Hepatocyte (in vitro differentiated cells): Measurements from ENCODE around the gene SCN1A. TPM values are rescaled to one million over a fixed set of nuclear protein-coding genes. Genes with fewer than 3 reads are reported as not detected.

Experiments
- DNase-seq: peaks from one replicate; pipeline ENCODE4 v3.0.0-alpha.2; 2016; ENCODE audit warnings: low spot score
- H2AFZ ChIP-seq: fragments of 200-600 bp; sonication (generic); 2 replicates; pipeline ENCODE4 v1.6.0; 2016; ENCODE audit warnings: antibody characterized with exemption, mild to moderate bottlenecking
- H3K27ac ChIP-seq: fragments of 200-600 bp; sonication (generic); 2 replicates; pipeline ENCODE4 v1.5.1; 2016; ENCODE audit warnings: mild to moderate bottlenecking
- H3K27me3 ChIP-seq: fragments of 200-600 bp; sonication (generic); 2 replicates; pipeline ENCODE4 v1.6.1; 2016
- H3K36me3 ChIP-seq: fragments of 200-600 bp; sonication (generic); replicated peaks from 2 replicates; pipeline ENCODE4 v1.5.1; 2016; ENCODE audit warnings: low read depth; ENCODE audit not compliant: insufficient read depth
- H3K4me1 ChIP-seq: fragments of 200-600 bp; sonication (generic); 2 replicates; pipeline ENCODE4 v1.5.1; 2016; ENCODE audit warnings: mild to moderate bottlenecking, moderate library complexity; ENCODE audit not compliant: insufficient read depth
- H3K4me2 ChIP-seq: fragments of 200-600 bp; sonication (generic); 2 replicates; pipeline ENCODE4 v1.6.0; 2016
- H3K4me3 ChIP-seq: fragments of 200-600 bp; sonication (generic); 2 replicates; pipeline ENCODE4 v1.5.1; 2016; ENCODE audit warnings: mild to moderate bottlenecking
- H3K79me2 ChIP-seq: fragments of 200-600 bp; sonication (generic); 2 replicates; pipeline ENCODE4 v1.6.0; 2017; ENCODE audit warnings: mild to moderate bottlenecking
- H3K9me2 ChIP-seq: fragments of 200-600 bp; sonication (generic); replicated peaks from 2 replicates; pipeline ENCODE4 v1.6.0; 2017; ENCODE audit warnings: mild to moderate bottlenecking; ENCODE audit not compliant: insufficient read depth
- H3K9me3 ChIP-seq: fragments of 200-600 bp; sonication (generic); 2 replicates; pipeline ENCODE4 v1.5.1; 2016; ENCODE audit warnings: low read depth, mild to moderate bottlenecking
- H4K20me1 ChIP-seq: fragments of 200-600 bp; sonication (generic); 2 replicates; pipeline ENCODE4 v1.6.0; 2016; ENCODE audit warnings: mild to moderate bottlenecking; ENCODE audit not compliant: insufficient read depth, poor library complexity, severe bottlenecking
- CTCF ChIP-seq: fragments of 200-600 bp; sonication (generic); IDR thresholded peaks from 2 replicates; pipeline ENCODE4 v1.5.1; 2016; ENCODE audit warnings: antibody characterized with exemption, mild to moderate bottlenecking; ENCODE audit not compliant: poor library complexity
- EZH2 ChIP-seq: fragments of 200-600 bp; sonication (generic); IDR thresholded peaks from 2 replicates; pipeline ENCODE4 v1.6.1; 2016; ENCODE audit warnings: antibody characterized with exemption, mild to moderate bottlenecking, borderline replicate concordance
- EZH2phosphoT487 ChIP-seq: fragments of 200-600 bp; sonication (generic); IDR thresholded peaks from one replicate; pipeline ENCODE4 v1.6.1; 2018; ENCODE audit warnings: antibody characterized with exemption, mild to moderate bottlenecking, low read depth, moderate library complexity; ENCODE audit not compliant: unreplicated experiment, severe bottlenecking
- WGBS: methylation state at CpG from one replicate; pipeline ENCODE4 v1.1.6; 2016; ENCODE audit warnings: low lambda C conversion rate; ENCODE audit errors: missing lambda C conversion rate; 5-methylcytosine and 5-hydroxymethylcytosine counted together
- polyA plus RNA-seq: library from polyadenylated mRNA; unstranded; fragments of >200 nt; fragmentation: Nextera tagmentation; extraction: Ambion mirVana; gene quantifications from 2 replicates; pipeline ENCODE4 v1.2.1, GENCODE V29; 2016
- total RNA-seq: library from RNA; depleted of rRNA; stranded (reverse); fragments of >200 nt; gene quantifications from 2 replicates; pipeline ENCODE4 v1.2.3, GENCODE V29; 2014

SCN1A gene
- total and polyA plus RNA-seq, 2 experiments from 2014 or later = 0.03 TPM; not detected in 1

DNA sequence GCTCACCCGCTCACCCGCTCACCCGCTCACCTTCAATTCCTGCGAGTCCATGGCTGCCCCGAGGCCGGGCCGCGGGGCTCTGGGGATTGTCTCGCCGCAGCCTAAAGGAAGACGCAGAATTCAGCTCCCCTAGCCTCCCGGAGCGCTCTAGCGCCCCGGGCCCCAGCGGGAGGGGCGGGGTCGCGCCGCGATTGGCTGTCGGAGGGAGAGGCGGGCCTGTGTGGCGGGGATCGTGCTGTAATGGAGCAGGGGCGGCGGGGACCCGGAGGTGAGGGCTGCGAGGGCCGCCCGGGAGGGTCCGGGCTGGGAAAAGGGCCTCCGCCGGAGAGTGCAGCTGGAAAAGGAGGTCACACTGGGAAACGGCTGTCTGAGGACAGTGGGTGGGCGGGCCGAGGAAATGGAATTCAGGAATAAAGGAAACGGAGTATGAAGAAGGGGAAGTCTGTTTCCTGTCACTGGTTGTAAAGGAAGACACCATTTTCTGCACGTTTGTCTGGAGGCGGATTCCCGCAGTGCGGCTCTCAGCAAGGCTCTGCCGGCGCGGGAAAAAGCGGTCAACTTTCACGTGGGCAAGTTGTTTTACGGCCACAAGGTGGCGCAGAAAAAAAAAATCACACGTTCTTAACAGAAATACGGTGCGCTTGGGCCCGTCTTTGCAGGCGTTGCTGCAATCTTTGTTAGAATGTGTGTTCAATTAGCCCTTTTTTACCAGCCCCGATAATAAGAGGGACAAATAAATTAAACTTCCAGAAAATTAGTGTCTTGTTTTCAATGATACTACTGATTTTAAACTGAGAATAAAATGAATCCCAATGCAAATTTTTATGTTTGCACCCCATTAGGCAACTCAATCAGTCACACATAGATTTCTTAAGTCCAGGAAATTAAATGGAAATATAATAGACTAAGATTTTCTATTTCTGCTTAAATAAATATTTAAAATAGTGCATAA is 173.9 kb downstream of the SCN1A start, which contains the start of gene TTC21B:
TTC21B (minus strand) TSS at position 122 of the 952 bp plus-strand sequence; CDS start at position 51, 71 bp downstream.
- Histone ChIP-seq H3K27me3 (no peaks in the 10 kb centered on the region), H3K27ac (peak within 1 kb of the TSS; percentile 90), H3K79me2 (peaks cover 36% of the 10 kb centered on the region), H3K9me3 (no peaks in the 10 kb centered on the region), H3K4me3 (peak within 1 kb of the TSS; percentile 80), H3K9me2 (no peaks in the 10 kb centered on the region), H2AFZ (peak within 1 kb of the TSS; percentile 82), H3K4me2 (peak within 1 kb of the TSS; percentile 76), H4K20me1 (no peaks in the 10 kb centered on the region), H3K4me1 (peaks cover 7% of the 10 kb centered on the region), H3K36me3 (no peaks in the 10 kb centered on the region)
- TF ChIP-seq CTCF (peak; percentile 91), EZH2 (no peak), EZH2phosphoT487 (no peak)
- WGBS = under 1% methylated on average over 33 of the region's 55 CpGs
- DNase-seq = peak; percentile 97

- H3K4me3 ChIP-seq = peak overlapping the region; percentile 80
- H3K9me2 ChIP-seq = no peaks in the 10 kb centered on the region
- WGBS = 2% methylated on average over 12 of the region's 24 CpGs
- H3K27ac ChIP-seq = peak overlapping the region; percentile 90
- no peak for DNase-seq
- H3K36me3 ChIP-seq = no peaks in the 10 kb centered on the region
- H4K20me1 ChIP-seq = no peaks in the 10 kb centered on the region
- peaks cover 42% of the 10 kb centered on the region for H3K79me2 ChIP-seq
- TF ChIP-seq EZH2phosphoT487 (no peak), CTCF (no peak), EZH2 (no peak)
- H3K9me3 ChIP-seq = no peaks in the 10 kb centered on the region
- peaks cover 7% of the 10 kb centered on the region for H3K4me1 ChIP-seq
- H2AFZ ChIP-seq = peak overlapping the region; percentile 82
- peak overlapping the region; percentile 76 for H3K4me2 ChIP-seq
- H3K27me3 ChIP-seq = no peaks in the 10 kb centered on the region
Observed at GRCh38 chr2:165953306-165953654, 174.5 kb downstream of the SCN1A start.

DNA sequence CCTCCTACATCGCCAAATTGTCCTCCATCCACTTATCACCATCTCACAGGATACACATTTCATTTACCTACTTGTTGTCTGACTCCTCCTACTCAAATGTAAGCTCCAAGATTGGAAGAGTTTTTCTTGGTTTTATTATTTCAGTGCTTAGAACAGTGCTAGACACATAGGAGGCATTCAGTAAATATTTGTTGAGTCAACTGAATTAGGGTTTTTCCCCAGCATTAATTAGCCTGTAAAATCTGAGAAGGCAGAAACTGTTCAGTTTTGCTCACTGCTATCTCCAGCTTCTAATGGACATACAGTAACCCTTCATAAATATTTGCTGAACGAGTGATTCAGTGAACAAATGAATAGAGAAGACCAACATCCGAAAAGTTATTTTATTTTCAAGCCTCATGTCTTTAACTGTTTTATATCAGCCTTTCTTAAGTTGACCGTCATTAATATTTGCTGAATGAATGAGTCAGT is 175.0 kb downstream of the SCN1A start:
- peak overlapping the region; percentile 80 for H3K4me3 ChIP-seq
- peaks cover 7% of the 10 kb centered on the region for H3K4me1 ChIP-seq
- peak overlapping the region; percentile 76 for H3K4me2 ChIP-seq
- H3K27ac ChIP-seq = peak overlapping the region; percentile 90
- H3K9me3 ChIP-seq = no peaks in the 10 kb centered on the region
- no peak for TF ChIP-seq EZH2phosphoT487
- no peak for TF ChIP-seq CTCF
- TF ChIP-seq EZH2 = no peak
- H3K79me2 ChIP-seq = peaks cover 46% of the 10 kb centered on the region
- DNase-seq = peak; percentile 14
- no peaks in the 10 kb centered on the region for H3K36me3 ChIP-seq
- H2AFZ ChIP-seq = peak overlapping the region; percentile 82
- no peaks in the 10 kb centered on the region for H3K27me3 ChIP-seq
- no peaks in the 10 kb centered on the region for H3K9me2 ChIP-seq
- H4K20me1 ChIP-seq = no peaks in the 10 kb centered on the region
- WGBS = 4% methylated on average over 4 of the region's 4 CpGs
